CD4-positive, alpha-beta T cell treated with Interleukin-1 beta for 1 hour (primary cell): ENCODE results near the gene COL5A3.
"Not testable (repeated sequence)": the region's sequence is repeated elsewhere in the genome, so short reads cannot be mapped to it uniquely, and the experiment has no call there.

Experiments
- DNase-seq, 2 donors: peaks; one replicate each; pipeline ENCODE4 v3.0.0-alpha.2; 2020 to 2022

COL5A3 gene

GRCh38 chr19:9935506-9936325 lies 74.6 kb downstream of the COL5A3 start:
- no peak for DNase-seq

- peak; percentile 74 to 82 for DNase-seq
Measured at GRCh38 chr19:9934132-9934950, 76.0 kb downstream of the COL5A3 start.

GRCh38 chr19:9932835-9933234 lies 77.5 kb downstream of the COL5A3 start:
- no peak for DNase-seq

- DNase-seq: no peak
Measured at GRCh38 chr19:9931629-9932028, 78.7 kb downstream of the COL5A3 start.

- no peak for DNase-seq
Measured at GRCh38 chr19:9923440-9923839, 86.9 kb downstream of the COL5A3 start.

- not testable (repeated sequence) for DNase-seq
Measured at GRCh38 chr19:9922782-9923379, 87.4 kb downstream of the COL5A3 start.

GRCh38 chr19:9917321-9917720 lies 93.0 kb downstream of the COL5A3 start:
- no peak for DNase-seq

- no peak for DNase-seq
Measured at GRCh38 chr19:9916719-9917118, 93.6 kb downstream of the COL5A3 start.

- DNase-seq: peak; percentile 80 to 84
Measured at GRCh38 chr19:9914315-9915207, 95.7 kb downstream of the COL5A3 start.

GRCh38 chr19:9914001-9914314 lies 96.3 kb downstream of the COL5A3 start:
- DNase-seq: no peak

- DNase-seq: no peak
Measured at GRCh38 chr19:9913237-9914000, 96.9 kb downstream of the COL5A3 start.

- no peak for DNase-seq
Measured at GRCh38 chr19:9912551-9913236, 97.6 kb downstream of the COL5A3 start.

- DNase-seq: no peak
Measured at GRCh38 chr19:9911524-9912185, 98.6 kb downstream of the COL5A3 start.

GRCh38 chr19:9910625-9911024 lies 99.7 kb downstream of the COL5A3 start:
- no peak for DNase-seq
